NCI-H524 treated with DMSO at 0.1 percent for 48 hours (cell line): ENCODE data around the gene EXOSC2.
"Not testable (repeated sequence)": the region's sequence is repeated elsewhere in the genome, so short reads cannot be mapped to it uniquely, and the experiment has no call there.

Experiments
- DNase-seq: peaks from one replicate; lab custom pipeline; 2025; lab: John Stamatoyannopoulos, UW

The EXOSC2 gene

GRCh38 chr9:130668196-130668595 is 25.4 kb upstream of the EXOSC2 start:
- no peak for DNase-seq

- no peak for DNase-seq
Observed at GRCh38 chr9:130668659-130669058, 24.9 kb upstream of the EXOSC2 start.

- DNase-seq = no peak
Observed at GRCh38 chr9:130669965-130670364, 23.6 kb upstream of the EXOSC2 start.

DNA sequence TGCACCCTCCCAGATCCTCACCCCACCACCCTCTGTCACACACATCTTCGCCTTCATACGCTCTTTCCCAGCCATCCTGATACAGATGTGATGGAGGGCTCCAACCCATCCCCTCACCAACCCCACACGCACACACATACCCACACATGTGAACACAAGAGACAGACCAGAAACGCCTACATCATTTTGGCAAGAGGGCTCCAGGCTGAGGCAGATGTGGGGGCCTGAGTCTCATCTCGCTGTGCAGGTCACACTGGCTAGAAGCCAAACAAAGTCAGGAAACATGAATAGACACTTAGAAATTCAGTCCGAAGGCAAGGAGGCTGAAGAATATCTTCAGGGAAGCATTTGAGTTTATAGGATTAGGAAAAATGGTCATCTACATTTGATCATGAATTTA is 22.9 kb upstream of the EXOSC2 start:
- DNase-seq = no peak

- peak; percentile 41 for DNase-seq
Observed at GRCh38 chr9:130672466-130672865, 21.1 kb upstream of the EXOSC2 start.

GRCh38 chr9:130672933-130673615 is 20.5 kb upstream of the EXOSC2 start:
- DNase-seq = no peak

DNA sequence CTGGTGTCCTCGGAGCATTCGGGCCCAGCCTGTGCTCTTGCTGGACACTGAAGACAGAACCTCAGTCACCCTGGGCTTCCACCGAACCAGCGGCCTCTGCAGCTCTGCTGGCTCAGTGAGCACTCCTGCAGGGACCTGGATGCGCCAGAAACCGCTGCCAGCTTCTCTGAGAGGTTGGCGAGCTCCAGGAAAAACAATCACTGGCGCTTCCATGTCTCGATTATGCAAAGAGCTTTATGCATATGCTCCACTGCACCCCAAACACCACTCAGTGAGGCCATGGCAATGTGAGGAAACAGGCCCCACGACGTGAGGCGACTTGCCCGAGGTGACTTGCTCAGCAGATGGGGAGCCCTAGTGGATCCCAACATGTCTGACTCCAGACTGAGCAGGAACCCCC is 18.2 kb upstream of the EXOSC2 start:
- DNase-seq = no peak

DNA sequence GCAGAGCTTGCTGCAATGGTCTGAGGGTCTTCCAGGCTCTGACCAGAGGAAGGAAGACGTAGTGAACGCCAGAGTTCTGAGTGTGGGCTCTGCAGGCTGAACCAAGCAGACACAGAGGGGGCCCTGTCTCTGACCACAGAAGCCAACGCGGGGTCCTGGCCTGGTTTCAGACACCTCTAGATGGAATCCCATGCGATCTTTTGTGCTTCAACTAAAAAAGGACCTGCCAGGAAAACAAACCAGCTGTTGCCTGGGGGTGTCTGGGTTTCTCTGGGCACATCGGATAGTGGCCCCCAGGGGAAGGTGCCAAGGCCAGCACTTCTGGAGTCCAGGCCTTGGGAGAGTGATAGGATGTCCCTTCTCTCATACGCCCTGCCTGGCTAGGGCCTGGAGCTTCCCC is 16.3 kb upstream of the EXOSC2 start:
- DNase-seq = no peak

GRCh38 chr9:130680836-130681768 is 12.5 kb upstream of the EXOSC2 start:
- DNase-seq = peak; percentile 74

GRCh38 chr9:130681769-130682420 is 11.7 kb upstream of the EXOSC2 start:
- no peak for DNase-seq

GRCh38 chr9:130682421-130683121 is 11.0 kb upstream of the EXOSC2 start:
- DNase-seq = no peak

- no peak for DNase-seq
Observed at GRCh38 chr9:130685104-130685503, 8.5 kb upstream of the EXOSC2 start.

DNA sequence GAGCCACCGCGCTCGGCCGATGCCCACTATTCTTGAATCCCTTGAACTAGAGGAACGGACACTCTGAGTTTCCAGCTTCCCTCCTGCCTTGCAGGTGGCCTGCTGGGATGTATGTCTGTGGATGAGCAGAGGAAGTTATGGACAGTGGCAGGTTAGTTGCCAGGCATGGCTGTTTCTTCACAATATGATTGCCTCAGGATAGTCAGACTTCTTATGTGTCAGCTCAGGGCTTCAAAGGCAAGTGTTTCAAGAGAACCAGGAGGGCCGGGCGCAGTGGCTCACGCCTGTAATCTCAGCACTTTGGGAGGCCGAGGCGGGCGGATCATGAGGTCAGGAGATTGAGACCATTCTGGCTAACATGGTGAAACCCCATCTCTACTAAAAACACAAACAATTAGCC is 7.6 kb upstream of the EXOSC2 start:
- not testable (repeated sequence) for DNase-seq

DNA sequence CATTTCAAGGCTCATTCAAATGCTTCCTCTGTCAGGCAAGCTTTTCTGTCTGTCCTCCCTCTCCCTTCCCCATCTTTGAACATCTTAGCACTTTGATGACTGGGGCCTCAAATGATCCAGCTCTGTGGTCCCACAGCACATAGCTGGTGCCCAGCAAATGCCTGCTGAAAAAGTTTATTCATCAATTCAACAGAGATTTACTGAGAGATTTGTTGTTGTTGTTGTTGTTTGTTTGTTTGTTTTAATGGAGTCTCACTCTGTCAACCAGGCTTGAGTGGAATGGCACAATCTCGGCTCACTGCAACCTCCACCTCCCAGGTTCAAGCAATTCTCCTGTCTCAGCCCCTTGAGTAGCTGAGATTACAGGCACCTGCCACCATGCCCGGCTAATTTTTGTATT is 6.0 kb upstream of the EXOSC2 start:
- DNase-seq = no peak

DNA sequence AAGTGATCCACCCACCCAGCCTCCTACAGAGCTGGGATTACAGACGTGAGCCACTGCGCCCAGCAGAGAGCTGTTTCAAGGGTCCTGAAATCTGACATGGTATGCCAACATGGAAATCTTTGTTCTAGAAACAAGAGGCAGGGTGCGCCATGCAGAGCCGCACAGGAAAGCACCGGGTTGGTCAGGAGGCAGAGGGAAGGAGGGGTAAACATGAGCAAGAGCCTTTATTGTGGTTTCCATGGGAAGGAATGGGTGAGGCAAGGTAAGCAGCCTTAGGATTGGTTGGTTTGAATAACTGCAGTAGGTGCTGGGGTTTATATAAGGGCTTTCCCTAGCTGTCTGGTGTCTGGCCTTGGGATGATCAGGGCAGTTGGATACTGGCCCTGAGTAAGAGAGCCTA is 5.5 kb upstream of the EXOSC2 start:
- DNase-seq = no peak

GRCh38 chr9:130689572-130689936 is 4.0 kb upstream of the EXOSC2 start:
- no peak for DNase-seq

DNA sequence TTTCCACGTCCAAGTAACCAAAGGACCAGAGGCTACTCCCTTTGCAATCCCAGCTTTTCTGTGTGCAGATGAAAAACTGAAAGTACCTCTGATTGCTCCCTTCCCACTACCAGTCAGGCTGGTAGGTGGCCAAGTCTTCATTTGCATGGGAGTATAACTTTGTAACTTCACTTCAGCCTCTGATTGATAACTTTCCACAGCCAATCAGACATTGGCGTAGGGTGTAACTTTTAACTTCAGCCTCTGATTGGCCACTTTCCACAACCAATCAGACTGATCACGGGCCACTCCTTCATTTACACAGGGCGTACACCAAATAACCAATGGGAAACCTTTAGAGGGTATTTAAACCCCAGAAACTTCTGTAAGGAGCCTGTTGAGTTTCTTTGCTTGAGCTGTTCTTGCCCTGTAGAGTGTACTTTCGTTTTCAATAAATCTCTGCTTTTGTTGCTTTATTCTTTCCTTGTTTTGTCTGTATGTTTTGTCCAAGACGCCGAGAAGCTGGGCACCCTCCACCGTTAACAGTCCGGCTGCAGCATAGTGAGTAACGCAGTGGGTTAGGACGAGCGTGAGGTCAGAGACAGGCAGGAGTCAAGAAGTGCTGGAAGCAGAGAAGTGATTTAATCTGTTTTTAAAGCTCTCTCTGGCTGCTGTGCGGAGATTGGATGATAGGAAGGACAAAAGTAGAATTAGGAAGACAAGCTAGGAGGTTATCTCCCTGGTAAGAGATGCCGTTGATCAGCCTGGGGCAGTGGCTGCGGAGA is 3.5 kb upstream of the EXOSC2 start:
- peak; percentile 84 for DNase-seq

- no peak for DNase-seq
Observed at GRCh38 chr9:130692321-130692720, 1.3 kb upstream of the EXOSC2 start.

DNA sequence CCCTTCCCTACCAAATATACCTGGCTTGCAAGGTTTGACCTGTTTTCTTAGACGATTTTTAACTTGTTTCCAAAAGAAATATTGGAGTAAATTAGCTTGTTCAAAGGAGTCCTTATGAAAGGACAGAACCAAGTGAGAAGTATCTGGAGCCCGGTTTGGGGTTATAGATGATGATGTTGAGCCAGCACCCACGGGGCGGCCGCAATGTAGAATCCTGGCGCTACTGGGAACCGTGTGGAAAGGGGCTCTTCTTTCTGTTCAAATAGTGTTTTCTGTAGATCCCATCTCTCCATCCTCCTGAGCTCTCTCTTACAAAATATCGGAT is 517 bp upstream of the EXOSC2 start:
- DNase-seq = no peak

GRCh38 chr9:130694205-130694604 is 625 bp downstream of the EXOSC2 start:
- no peak for DNase-seq

GRCh38 chr9:130696139-130696650 is 2.6 kb downstream of the EXOSC2 start:
- no peak for DNase-seq
